HEK293 (cell line): ENCODE measurements around the gene TMEM203.

Experiments
- CTCF ChIA-PET: fragments of 350-600 bp; formaldehyde crosslinking; extraction: SDS; loops from one replicate; lab custom pipeline; 2021; ENCODE audit warnings: antibody characterized with exemption; lab: Yijun Ruan, JAX
- POLR2A ChIA-PET: fragments of 300-600 bp; formaldehyde crosslinking; extraction: SDS; loops from one replicate; lab custom pipeline; 2020; ENCODE audit warnings: antibody characterized with exemption, inconsistent platforms; lab: Yijun Ruan, JAX
- H3K27ac ChIP-seq: fragments of 200-500 bp; sonication (Bioruptor generic); 2 replicates; pipeline ENCODE4 v1.5.1; 2014; ENCODE audit warnings: low read depth, low read length, control low read depth, inconsistent platforms; ENCODE audit errors: extremely low read depth
- H3K36me3 ChIP-seq, 2 experiments: fragments of 200-500 bp in 1 of 2; sonication (Bioruptor generic) in 1 of 2; 1 replicate in 1 of 2; 2 replicates in 1 of 2; pipeline ENCODE4 v1.5.1; 2014 to 2017; ENCODE audit warnings: inconsistent platforms in 2 of 2, low read length in 2 of 2; ENCODE audit not compliant: control insufficient read depth in 2 of 2, insufficient read depth in 1 of 2
- H3K4me1 ChIP-seq: fragments of 200-500 bp; sonication (Bioruptor generic); 2 replicates; pipeline ENCODE4 v1.5.1; 2014; ENCODE audit warnings: mild to moderate bottlenecking, low read length, inconsistent platforms; ENCODE audit not compliant: control insufficient read depth, insufficient read depth
- H3K4me3 ChIP-seq: 2 replicates; pipeline ENCODE4 v1.5.1; 2011; ENCODE audit warnings: low read depth, mild to moderate bottlenecking, control low read depth, low read length, moderate library complexity
- H3K9me3 ChIP-seq: fragments of 200-500 bp; sonication (Bioruptor generic); 2 replicates; pipeline ENCODE4 v1.5.1; 2014; ENCODE audit warnings: low read depth, low read length, inconsistent platforms; ENCODE audit not compliant: control insufficient read depth, insufficient read depth
- BCL11B ChIP-seq: fragments of 450-650 bp; formaldehyde crosslinking; IDR thresholded peaks from 2 replicates; pipeline ENCODE4 v1.5.1; 2016; ENCODE audit warnings: low read depth, missing biosample characterization, missing genetic modification characterization
- CTCF ChIP-seq: fragments of 450-650 bp; formaldehyde crosslinking; IDR thresholded peaks from 2 replicates; pipeline ENCODE4 v1.5.1; 2016; ENCODE audit warnings: missing biosample characterization, missing genetic modification characterization
- EGR2 ChIP-seq: fragments of 450-650 bp; formaldehyde crosslinking; IDR thresholded peaks from 2 replicates; pipeline ENCODE4 v1.5.1; 2016; ENCODE audit warnings: low read depth, missing biosample characterization, missing genetic modification characterization
- GLIS1 ChIP-seq: fragments of 450-650 bp; formaldehyde crosslinking; IDR thresholded peaks from 2 replicates; pipeline ENCODE4 v1.5.1; 2016; ENCODE audit warnings: missing biosample characterization, missing genetic modification characterization
- GLIS2 ChIP-seq: fragments of 450-650 bp; formaldehyde crosslinking; IDR thresholded peaks from 2 replicates; pipeline ENCODE4 v1.5.1; 2016; ENCODE audit warnings: missing biosample characterization, missing genetic modification characterization
- KLF1 ChIP-seq: fragments of 450-650 bp; formaldehyde crosslinking; IDR thresholded peaks from 2 replicates; pipeline ENCODE4 v1.5.1; 2016; ENCODE audit warnings: missing biosample characterization, missing genetic modification characterization
- KLF16 ChIP-seq: fragments of 450-650 bp; formaldehyde crosslinking; IDR thresholded peaks from 2 replicates; pipeline ENCODE4 v1.5.1; 2017; ENCODE audit warnings: missing biosample characterization, missing genetic modification characterization
- SP2 ChIP-seq: fragments of 450-650 bp; formaldehyde crosslinking; IDR thresholded peaks from 2 replicates; pipeline ENCODE4 v1.5.1; 2016; ENCODE audit warnings: missing biosample characterization, missing genetic modification characterization
- ZBTB7A ChIP-seq: fragments of 450-650 bp; formaldehyde crosslinking; IDR thresholded peaks from 2 replicates; pipeline ENCODE4 v1.5.1; 2016; ENCODE audit warnings: low read depth, missing biosample characterization, missing genetic modification characterization
- ZFHX2 ChIP-seq: fragments of 450-650 bp; formaldehyde crosslinking; conservative IDR thresholded peaks from 2 replicates; pipeline ENCODE4 v1.5.1; 2016; ENCODE audit warnings: missing biosample characterization, missing genetic modification characterization
- ZFP69B ChIP-seq: fragments of 450-650 bp; formaldehyde crosslinking; IDR thresholded peaks from 2 replicates; pipeline ENCODE4 v1.5.1; 2016; ENCODE audit warnings: missing biosample characterization, missing genetic modification characterization
- ZIC2 ChIP-seq: fragments of 450-650 bp; formaldehyde crosslinking; IDR thresholded peaks from 2 replicates; pipeline ENCODE4 v1.5.1; 2016; ENCODE audit warnings: missing biosample characterization, missing genetic modification characterization
- ZNF10 ChIP-seq: fragments of 450-650 bp; formaldehyde crosslinking; IDR thresholded peaks from 2 replicates; pipeline ENCODE4 v1.5.1; 2017; ENCODE audit warnings: missing biosample characterization, missing genetic modification characterization
- ZNF2 ChIP-seq: fragments of 450-650 bp; formaldehyde crosslinking; IDR thresholded peaks from 2 replicates; pipeline ENCODE4 v1.5.1; 2016; ENCODE audit warnings: missing biosample characterization, missing genetic modification characterization
- ZNF202 ChIP-seq: fragments of 450-650 bp; formaldehyde crosslinking; IDR thresholded peaks from 2 replicates; pipeline ENCODE4 v1.5.1; 2016; ENCODE audit warnings: missing biosample characterization, missing genetic modification characterization, borderline replicate concordance
- ZNF23 ChIP-seq: fragments of 450-650 bp; formaldehyde crosslinking; IDR thresholded peaks from 2 replicates; pipeline ENCODE4 v1.5.1; 2016; ENCODE audit warnings: missing biosample characterization, missing genetic modification characterization, borderline replicate concordance
- ZNF248 ChIP-seq: fragments of 450-650 bp; formaldehyde crosslinking; IDR thresholded peaks from 2 replicates; pipeline ENCODE4 v1.5.1; 2017; ENCODE audit warnings: missing biosample characterization, missing genetic modification characterization
- ZNF350 ChIP-seq: fragments of 450-650 bp; formaldehyde crosslinking; IDR thresholded peaks from 2 replicates; pipeline ENCODE4 v1.5.0; 2017; ENCODE audit warnings: missing biosample characterization, mild to moderate bottlenecking, missing genetic modification characterization
- ZNF37A ChIP-seq: fragments of 450-650 bp; IDR thresholded peaks from 2 replicates; pipeline ENCODE4 v1.5.1; 2018; ENCODE audit warnings: missing biosample characterization, missing genetic modification characterization
- ZNF510 ChIP-seq: fragments of 450-650 bp; formaldehyde crosslinking; IDR thresholded peaks from 2 replicates; pipeline ENCODE4 v1.5.1; 2018; ENCODE audit warnings: mild to moderate bottlenecking, missing genetic modification characterization, missing biosample characterization; ENCODE audit not compliant: insufficient replicate concordance
- ZNF610 ChIP-seq: fragments of 450-650 bp; formaldehyde crosslinking; IDR thresholded peaks from 2 replicates; pipeline ENCODE4 v1.5.1; 2016; ENCODE audit warnings: missing biosample characterization, missing genetic modification characterization, borderline replicate concordance
- ZNF660 ChIP-seq: fragments of 450-650 bp; IDR thresholded peaks from 2 replicates; pipeline ENCODE4 v1.5.1; 2018; ENCODE audit warnings: missing biosample characterization, mild to moderate bottlenecking, missing genetic modification characterization
- ZNF777 ChIP-seq: fragments of 450-650 bp; formaldehyde crosslinking; IDR thresholded peaks from 2 replicates; pipeline ENCODE4 v1.5.1; 2017; ENCODE audit warnings: missing biosample characterization, missing genetic modification characterization, borderline replicate concordance
- ZSCAN16 ChIP-seq: fragments of 450-650 bp; formaldehyde crosslinking; IDR thresholded peaks from 2 replicates; pipeline ENCODE4 v1.5.1; 2016; ENCODE audit warnings: missing biosample characterization, missing genetic modification characterization
- ZSCAN23 ChIP-seq: fragments of 450-650 bp; formaldehyde crosslinking; IDR thresholded peaks from 2 replicates; pipeline ENCODE4 v1.5.1; 2016; ENCODE audit warnings: missing biosample characterization, missing genetic modification characterization
- TF ChIP-seq, protein P1 (sequence below): fragments of 450-650 bp; formaldehyde crosslinking; IDR thresholded peaks from 2 replicates; pipeline ENCODE4 v1.5.1; 2016; ENCODE audit warnings: missing biosample characterization, missing genetic modification characterization
- TF ChIP-seq, protein P2 (sequence below): fragments of 450-650 bp; formaldehyde crosslinking; IDR thresholded peaks from 2 replicates; pipeline ENCODE4; 2016; ENCODE audit warnings: missing biosample characterization, missing genetic modification characterization
- TF ChIP-seq, protein P3 (sequence below): fragments of 450-650 bp; formaldehyde crosslinking; IDR thresholded peaks from 2 replicates; pipeline ENCODE4 v1.5.1; 2017; ENCODE audit warnings: missing biosample characterization, mild to moderate bottlenecking, missing genetic modification characterization, moderate library complexity
- TF ChIP-seq, protein P4 (sequence below): fragments of 450-650 bp; IDR thresholded peaks from 2 replicates; pipeline ENCODE4 v1.5.1; 2018; ENCODE audit warnings: missing biosample characterization, mild to moderate bottlenecking, missing genetic modification characterization

TMEM203 gene

GRCh38 chr9:137191245-137191644 is 14.2 kb downstream of the TMEM203 start (continued):
- TF ChIP-seq, protein P1, sequence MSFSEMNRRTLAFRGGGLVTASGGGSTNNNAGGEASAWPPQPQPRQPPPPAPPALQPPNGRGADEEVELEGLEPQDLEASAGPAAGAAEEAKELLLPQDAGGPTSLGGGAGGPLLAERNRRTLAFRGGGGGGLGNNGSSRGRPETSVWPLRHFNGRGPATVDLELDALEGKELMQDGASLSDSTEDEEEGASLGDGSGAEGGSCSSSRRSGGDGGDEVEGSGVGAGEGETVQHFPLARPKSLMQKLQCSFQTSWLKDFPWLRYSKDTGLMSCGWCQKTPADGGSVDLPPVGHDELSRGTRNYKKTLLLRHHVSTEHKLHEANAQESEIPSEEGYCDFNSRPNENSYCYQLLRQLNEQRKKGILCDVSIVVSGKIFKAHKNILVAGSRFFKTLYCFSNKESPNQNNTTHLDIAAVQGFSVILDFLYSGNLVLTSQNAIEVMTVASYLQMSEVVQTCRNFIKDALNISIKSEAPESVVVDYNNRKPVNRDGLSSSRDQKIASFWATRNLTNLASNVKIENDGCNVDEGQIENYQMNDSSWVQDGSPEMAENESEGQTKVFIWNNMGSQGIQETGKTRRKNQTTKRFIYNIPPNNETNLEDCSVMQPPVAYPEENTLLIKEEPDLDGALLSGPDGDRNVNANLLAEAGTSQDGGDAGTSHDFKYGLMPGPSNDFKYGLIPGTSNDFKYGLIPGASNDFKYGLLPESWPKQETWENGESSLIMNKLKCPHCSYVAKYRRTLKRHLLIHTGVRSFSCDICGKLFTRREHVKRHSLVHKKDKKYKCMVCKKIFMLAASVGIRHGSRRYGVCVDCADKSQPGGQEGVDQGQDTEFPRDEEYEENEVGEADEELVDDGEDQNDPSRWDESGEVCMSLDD (tag by site-specific recombination), result 0 out of 2 replicates have a peak, but pooled peaks have one; percentile 21
- peak; percentile 71 for TF ChIP-seq ZIC2 (tag by site-specific recombination)
- peak; percentile 67; the same call in 1 of the 2 replicates for TF ChIP-seq GLIS2 (tag by site-specific recombination)
- TF ChIP-seq, protein P2, sequence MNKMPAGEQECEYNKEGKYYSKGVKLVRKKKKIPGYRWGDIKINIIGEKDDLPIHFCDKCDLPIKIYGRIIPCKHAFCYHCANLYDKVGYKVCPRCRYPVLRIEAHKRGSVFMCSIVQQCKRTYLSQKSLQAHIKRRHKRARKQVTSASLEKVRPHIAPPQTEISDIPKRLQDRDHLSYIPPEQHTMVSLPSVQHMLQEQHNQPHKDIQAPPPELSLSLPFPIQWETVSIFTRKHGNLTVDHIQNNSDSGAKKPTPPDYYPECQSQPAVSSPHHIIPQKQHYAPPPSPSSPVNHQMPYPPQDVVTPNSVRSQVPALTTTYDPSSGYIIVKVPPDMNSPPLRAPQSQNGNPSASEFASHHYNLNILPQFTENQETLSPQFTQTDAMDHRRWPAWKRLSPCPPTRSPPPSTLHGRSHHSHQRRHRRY (tag by site-specific recombination), result no peak
- TF ChIP-seq ZFP69B (tag by site-specific recombination), result no peak
- TF ChIP-seq ZNF248, result no peak
- TF ChIP-seq ZFHX2, result peak; percentile 27; the same call in 1 of the 2 replicates
- TF ChIP-seq ZNF10 (tag by site-specific recombination), result no peak
- TF ChIP-seq ZNF610 (tag by site-specific recombination), result no peak
- no peak for TF ChIP-seq ZNF37A
- TF ChIP-seq ZNF350 (tag by site-specific recombination), result no peak
- TF ChIP-seq, protein P3, sequence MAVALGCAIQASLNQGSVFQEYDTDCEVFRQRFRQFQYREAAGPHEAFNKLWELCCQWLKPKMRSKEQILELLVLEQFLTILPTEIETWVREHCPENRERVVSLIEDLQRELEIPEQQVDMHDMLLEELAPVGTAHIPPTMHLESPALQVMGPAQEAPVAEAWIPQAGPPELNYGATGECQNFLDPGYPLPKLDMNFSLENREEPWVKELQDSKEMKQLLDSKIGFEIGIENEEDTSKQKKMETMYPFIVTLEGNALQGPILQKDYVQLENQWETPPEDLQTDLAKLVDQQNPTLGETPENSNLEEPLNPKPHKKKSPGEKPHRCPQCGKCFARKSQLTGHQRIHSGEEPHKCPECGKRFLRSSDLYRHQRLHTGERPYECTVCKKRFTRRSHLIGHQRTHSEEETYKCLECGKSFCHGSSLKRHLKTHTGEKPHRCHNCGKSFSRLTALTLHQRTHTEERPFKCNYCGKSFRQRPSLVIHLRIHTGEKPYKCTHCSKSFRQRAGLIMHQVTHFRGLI (tag by site-specific recombination), result no peak
- no peak for TF ChIP-seq ZNF777 (tag by site-specific recombination)
- no peak for TF ChIP-seq KLF16 (tag by site-specific recombination)

DNA sequence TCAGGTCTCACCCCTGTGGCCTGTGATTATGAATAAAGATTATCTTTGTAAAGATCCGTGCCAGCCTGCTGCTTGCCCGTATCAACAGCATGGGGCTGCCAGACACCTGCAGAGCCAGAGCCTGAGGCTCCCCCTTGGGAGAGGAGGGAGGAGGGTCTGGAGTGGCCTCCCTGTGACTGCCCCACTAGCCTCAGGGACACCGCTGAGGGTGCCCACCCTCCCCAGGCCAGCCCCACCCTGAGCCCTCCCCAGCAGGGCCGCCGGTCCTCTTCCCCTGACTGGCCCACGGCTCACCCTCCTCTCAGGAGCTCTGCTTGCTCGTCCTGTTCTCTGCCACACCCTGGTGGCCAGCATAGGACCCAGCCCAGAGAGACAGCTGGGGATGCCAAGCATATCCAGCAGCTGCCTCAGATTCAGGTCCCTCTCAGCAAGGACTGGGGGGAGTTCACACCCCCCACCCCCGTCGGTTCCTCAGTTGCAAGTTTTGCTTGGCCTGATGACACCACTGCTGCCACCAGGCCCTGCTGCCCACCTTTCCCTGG is 15.1 kb downstream of the TMEM203 start:
- Histone ChIP-seq H3K4me3 (no peak overlapping the region), H3K36me3 (peaks cover 0 to 52% of the 10 kb centered on the region in 2 experiments; a peak in 1 of 3 replicates), H3K9me3 (no peaks in the 10 kb centered on the region), H3K27ac (no peak overlapping the region), H3K4me1 (peaks cover 14% of the 10 kb centered on the region)
- POLR2A ChIA-PET, result interaction anchor here (0.6 to 7.1 kb wide), 12 partner anchors 8 to 745 kb away, joined by 3 to 178 read pairs (median 24); partner anchors contain the start of genes LRRC26, NDOR1, TMEM203 and TPRN
- CTCF ChIA-PET, result interaction anchor here (1.1 to 2.9 kb wide), 7 partner anchors 8 to 72 kb away, joined by 3 to 22 read pairs (median 7); partner anchors contain the start of genes NDOR1, RNF224 and TMEM203
- TF ChIP-seq ZIC2 (tag by site-specific recombination), result peak; percentile 77
- TF ChIP-seq EGR2 (tag by site-specific recombination), result no peak
- TF ChIP-seq ZBTB7A (tag by site-specific recombination), result no peak
- no peak for TF ChIP-seq ZNF510 (tag by site-specific recombination)
- peak; percentile 46; the same call in 1 of the 2 replicates for TF ChIP-seq CTCF (tag by site-specific recombination)
- TF ChIP-seq, protein P4, sequence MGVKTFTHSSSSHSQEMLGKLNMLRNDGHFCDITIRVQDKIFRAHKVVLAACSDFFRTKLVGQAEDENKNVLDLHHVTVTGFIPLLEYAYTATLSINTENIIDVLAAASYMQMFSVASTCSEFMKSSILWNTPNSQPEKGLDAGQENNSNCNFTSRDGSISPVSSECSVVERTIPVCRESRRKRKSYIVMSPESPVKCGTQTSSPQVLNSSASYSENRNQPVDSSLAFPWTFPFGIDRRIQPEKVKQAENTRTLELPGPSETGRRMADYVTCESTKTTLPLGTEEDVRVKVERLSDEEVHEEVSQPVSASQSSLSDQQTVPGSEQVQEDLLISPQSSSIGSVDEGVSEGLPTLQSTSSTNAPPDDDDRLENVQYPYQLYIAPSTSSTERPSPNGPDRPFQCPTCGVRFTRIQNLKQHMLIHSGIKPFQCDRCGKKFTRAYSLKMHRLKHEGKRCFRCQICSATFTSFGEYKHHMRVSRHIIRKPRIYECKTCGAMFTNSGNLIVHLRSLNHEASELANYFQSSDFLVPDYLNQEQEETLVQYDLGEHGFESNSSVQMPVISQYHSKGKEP, result no peak
- no peak for TF ChIP-seq BCL11B
- no peak for TF ChIP-seq ZNF660 (tag by site-specific recombination)
- peak; percentile 21; the same call in 1 of the 2 replicates for TF ChIP-seq KLF1 (tag by site-specific recombination)
- TF ChIP-seq GLIS2 (tag by site-specific recombination), result peak; percentile 48
- no peak for TF ChIP-seq ZNF2 (tag by site-specific recombination)
- no peak for TF ChIP-seq ZNF202 (tag by site-specific recombination)
- no peak for TF ChIP-seq SP2 (tag by site-specific recombination)
- TF ChIP-seq GLIS1, result peak; percentile 79
- TF ChIP-seq ZSCAN16 (tag by site-specific recombination), result no peak
- TF ChIP-seq ZSCAN23 (tag by site-specific recombination), result no peak
- no peak for TF ChIP-seq ZNF23 (tag by site-specific recombination)
